Suprapubic skin (tissue), 4 donors: ENCODE data around the gene HOXA5. TPM values are rescaled to one million over a fixed set of nuclear protein-coding genes. Genes with fewer than 3 reads are reported as not detected.

Experiments
- DNase-seq, 2 donors: peaks; one replicate each; pipeline ENCODE4 v3.0.0-alpha.2; 2019; ENCODE audit warnings: low spot score in 2 of 2
- H3K27ac ChIP-seq: fragments of 200-600 bp; sonication (generic); one replicate; pipeline ENCODE4 v1.5.1; 2019
- H3K27me3 ChIP-seq: fragments of 200-600 bp; sonication (generic); one replicate; pipeline ENCODE4 v1.5.1; 2019
- H3K36me3 ChIP-seq: fragments of 200-600 bp; sonication (generic); one replicate; pipeline ENCODE4 v1.5.1; 2019
- H3K4me1 ChIP-seq: fragments of 200-600 bp; sonication (generic); one replicate; pipeline ENCODE4 v1.5.1; 2019
- H3K4me3 ChIP-seq: fragments of 200-600 bp; sonication (generic); one replicate; pipeline ENCODE4 v1.5.1; 2019; ENCODE audit warnings: mild to moderate bottlenecking
- H3K9me3 ChIP-seq: fragments of 200-600 bp; sonication (generic); one replicate; pipeline ENCODE4 v1.5.1; 2019
- CTCF ChIP-seq, 2 donors: fragments of 200-600 bp in 1 of 2; fragments of 450-650 bp in 1 of 2; sonication (generic) in 1 of 2; IDR thresholded peaks; one replicate each; pipeline ENCODE4 v1.5.1; 2016 to 2019; ENCODE audit warnings: antibody characterized with exemption in 2 of 2, mild to moderate bottlenecking in 1 of 2, moderate library complexity in 1 of 2
- EP300 ChIP-seq: sonication (generic); formaldehyde crosslinking; IDR thresholded peaks from one replicate; pipeline ENCODE4 v1.6.1; 2017; ENCODE audit warnings: antibody characterized with exemption
- POLR2A ChIP-seq, 2 donors: fragments of 450-650 bp; IDR thresholded peaks; one replicate each; pipeline ENCODE4 v1.6.1; 2017; ENCODE audit warnings: antibody characterized with exemption in 2 of 2, mild to moderate bottlenecking in 2 of 2, moderate library complexity in 2 of 2
- POLR2AphosphoS5 ChIP-seq, 3 donors: sonication (generic); formaldehyde crosslinking; IDR thresholded peaks; one replicate each; pipeline ENCODE4 v1.6.1; 2017; ENCODE audit warnings: antibody characterized with exemption in 3 of 3
- WGBS: methylation state at CpG from one replicate; pipeline ENCODE4 v1.1.5; 2018; 5-methylcytosine and 5-hydroxymethylcytosine counted together
- total RNA-seq, 4 donors: library from RNA; depleted of rRNA; stranded (reverse); fragments of >200 nt; gene quantifications; one replicate each; pipeline ENCODE4 v1.1.0, GENCODE V29; 2016

HOXA5 gene
- total RNA-seq, 4 donors from 2014 or later = 4.7 to 16.3 (median 14.6) TPM

GRCh38 chr7:27152816-27153442 lies 9.4 kb upstream of the HOXA5 start:
- H3K27me3 ChIP-seq = peaks cover 19% of the 10 kb centered on the region
- WGBS = 23% methylated on average over 16 of the region's 22 CpGs
- peak overlapping the region; percentile 53 for H3K4me3 ChIP-seq
- DNase-seq = no peak
- no peaks in the 10 kb centered on the region for H3K36me3 ChIP-seq
- H3K9me3 ChIP-seq = no peaks in the 10 kb centered on the region
- peak overlapping the region; percentile 97 for H3K27ac ChIP-seq
- H3K4me1 ChIP-seq = peaks cover 96% of the 10 kb centered on the region
- TF ChIP-seq POLR2A (IDR thresholded peaks at IDR 0.05) = no peak
- TF ChIP-seq CTCF (IDR thresholded peaks at IDR 0.05) = no peak
- TF ChIP-seq EP300 = no peak
- TF ChIP-seq POLR2AphosphoS5 (IDR thresholded peaks at IDR 0.05) = no peak

GRCh38 chr7:27151931-27152815 lies 8.7 kb upstream of the HOXA5 start, which contains the start of gene HOXA3:
HOXA3 (minus strand) TSS chr7:27152583; CDS start chr7:27110640, 41,943 bp downstream.
- Histone ChIP-seq H3K27ac (peak within 1 kb of the TSS; percentile 97), H3K4me1 (peaks cover 96% of the 10 kb centered on the region), H3K4me3 (peak within 1 kb of the TSS; percentile 53), H3K36me3 (no peaks in the 10 kb centered on the region), H3K9me3 (no peaks in the 10 kb centered on the region), H3K27me3 (peaks cover 19% of the 10 kb centered on the region)
- TF ChIP-seq POLR2A (IDR thresholded peaks at IDR 0.05) (peak in 1 of 2 donors; percentile 44), CTCF (IDR thresholded peaks at IDR 0.05) (no peak), POLR2AphosphoS5 (IDR thresholded peaks at IDR 0.05) (peak in 2 of 3 donors; percentile 1 to 85)
- DNase-seq = peak; percentile 81 to 86
- WGBS = under 1% methylated on average over 39 of the region's 53 CpGs

GRCh38 chr7:27151341-27151930 lies 8.0 kb upstream of the HOXA5 start:
- Histone ChIP-seq H3K36me3 (no peaks in the 10 kb centered on the region), H3K27ac (peak overlapping the region; percentile 97), H3K9me3 (no peaks in the 10 kb centered on the region), H3K4me3 (peak overlapping the region; percentile 53), H3K27me3 (peaks cover 19% of the 10 kb centered on the region), H3K4me1 (peaks cover 96% of the 10 kb centered on the region)
- peak in 1 of 2 donors; percentile 74 for DNase-seq
- no peak for TF ChIP-seq EP300
- no peak for TF ChIP-seq CTCF (IDR thresholded peaks at IDR 0.05)
- TF ChIP-seq POLR2A (IDR thresholded peaks at IDR 0.05) = no peak
- TF ChIP-seq POLR2AphosphoS5 (IDR thresholded peaks at IDR 0.05) = no peak
- WGBS = 2% methylated on average over 19 of the region's 27 CpGs

GRCh38 chr7:27150568-27151340 lies 7.3 kb upstream of the HOXA5 start:
- 2% methylated on average over 11 of the region's 58 CpGs for WGBS
- peak in 2 of 3 donors; percentile 44 to 89 for TF ChIP-seq POLR2AphosphoS5 (IDR thresholded peaks at IDR 0.05)
- no peak for TF ChIP-seq EP300
- peak in 1 of 2 donors; percentile 47 for TF ChIP-seq POLR2A (IDR thresholded peaks at IDR 0.05)
- peak; percentile 56 to 95 for TF ChIP-seq CTCF (IDR thresholded peaks at IDR 0.05)
- Histone ChIP-seq H3K36me3 (peaks cover under 1% of the 10 kb centered on the region), H3K4me3 (peak overlapping the region; percentile 53), H3K9me3 (no peaks in the 10 kb centered on the region), H3K4me1 (peaks cover 97% of the 10 kb centered on the region), H3K27ac (peak overlapping the region; percentile 97), H3K27me3 (peaks cover 14% of the 10 kb centered on the region)
- peak; percentile 86 to 90 for DNase-seq
